ENCODE results near the gene USP17L29. TPM values are rescaled to one million over a fixed set of nuclear protein-coding genes. Genes with fewer than 3 reads are reported as not detected.
"Not testable (repeated sequence)": the region's sequence is repeated elsewhere in the genome, so short reads cannot be mapped to it uniquely, and the experiment has no call there.

Gene USP17L29
- total RNA-seq, 2 experiments from 2014 or later = not detected

DNA sequence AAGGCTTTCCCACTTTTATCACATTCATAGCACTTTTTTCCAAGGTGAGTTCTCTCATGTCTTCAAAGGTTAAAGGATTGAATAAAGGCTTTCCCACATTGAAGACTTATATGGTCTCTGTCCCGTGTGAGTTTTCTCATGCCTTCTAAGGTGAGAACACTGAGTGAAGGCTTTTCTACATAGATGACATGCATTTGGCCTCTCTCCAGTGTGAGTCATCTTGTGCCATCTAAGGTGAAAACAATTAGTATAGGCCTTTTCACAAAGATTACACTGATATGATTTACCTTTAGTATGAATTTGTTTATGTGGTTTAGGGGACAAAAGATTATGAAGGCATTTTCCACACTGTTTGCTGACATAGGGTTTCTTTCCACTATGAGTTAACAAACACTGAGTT is 30.7 kb downstream of the USP17L29 start:
- H3K4me3 Mint-ChIP-seq = no peak overlapping the region
- ATAC-seq (ENCODE audit: poor library complexity) (no peak), DNase-seq (no peak)
- ChIA-PET CTCF (no interaction called here), POLR2A (no interaction called here)
- Histone ChIP-seq H3K27ac (ENCODE audit: low read depth in 1 of 2, low read length in 2 of 2) (no peak overlapping the region), H3K4me1 (ENCODE audit: insufficient read depth, low read length) (peaks cover 4% of the 10 kb centered on the region), H3K4me3 (ENCODE audit: low read length) (no peak overlapping the region), H3K9me3 (ENCODE audit: control insufficient read depth in 1 of 2, insufficient read depth in 1 of 2, low read length in 2 of 2) (no peaks in the 10 kb centered on the region), H3K36me3 (ENCODE audit: insufficient read depth, low read length) (no peaks in the 10 kb centered on the region), H3K27me3 (ENCODE audit: control insufficient read depth in 1 of 2, insufficient read depth in 2 of 2, low read length in 2 of 2) (no peaks in the 10 kb centered on the region)
- peaks cover 4% of the 10 kb centered on the region for H3K27me3 Mint-ChIP-seq
- H3K4me1 Mint-ChIP-seq (ENCODE audit: low read depth) = peaks cover 4% of the 10 kb centered on the region
- TF ChIP-seq, protein P1, sequence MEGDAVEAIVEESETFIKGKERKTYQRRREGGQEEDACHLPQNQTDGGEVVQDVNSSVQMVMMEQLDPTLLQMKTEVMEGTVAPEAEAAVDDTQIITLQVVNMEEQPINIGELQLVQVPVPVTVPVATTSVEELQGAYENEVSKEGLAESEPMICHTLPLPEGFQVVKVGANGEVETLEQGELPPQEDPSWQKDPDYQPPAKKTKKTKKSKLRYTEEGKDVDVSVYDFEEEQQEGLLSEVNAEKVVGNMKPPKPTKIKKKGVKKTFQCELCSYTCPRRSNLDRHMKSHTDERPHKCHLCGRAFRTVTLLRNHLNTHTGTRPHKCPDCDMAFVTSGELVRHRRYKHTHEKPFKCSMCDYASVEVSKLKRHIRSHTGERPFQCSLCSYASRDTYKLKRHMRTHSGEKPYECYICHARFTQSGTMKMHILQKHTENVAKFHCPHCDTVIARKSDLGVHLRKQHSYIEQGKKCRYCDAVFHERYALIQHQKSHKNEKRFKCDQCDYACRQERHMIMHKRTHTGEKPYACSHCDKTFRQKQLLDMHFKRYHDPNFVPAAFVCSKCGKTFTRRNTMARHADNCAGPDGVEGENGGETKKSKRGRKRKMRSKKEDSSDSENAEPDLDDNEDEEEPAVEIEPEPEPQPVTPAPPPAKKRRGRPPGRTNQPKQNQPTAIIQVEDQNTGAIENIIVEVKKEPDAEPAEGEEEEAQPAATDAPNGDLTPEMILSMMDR (IDR thresholded peaks at IDR 0.05) = no peak
- no peaks in the 10 kb centered on the region for H3K36me3 Mint-ChIP-seq (ENCODE audit: low read depth)
- intact Hi-C loops (cut with DNase I, micrococcal nuclease) = no loop called here
- H3K9me3 Mint-ChIP-seq = no peaks in the 10 kb centered on the region
- H3K27ac Mint-ChIP-seq = no peak overlapping the region

DNA sequence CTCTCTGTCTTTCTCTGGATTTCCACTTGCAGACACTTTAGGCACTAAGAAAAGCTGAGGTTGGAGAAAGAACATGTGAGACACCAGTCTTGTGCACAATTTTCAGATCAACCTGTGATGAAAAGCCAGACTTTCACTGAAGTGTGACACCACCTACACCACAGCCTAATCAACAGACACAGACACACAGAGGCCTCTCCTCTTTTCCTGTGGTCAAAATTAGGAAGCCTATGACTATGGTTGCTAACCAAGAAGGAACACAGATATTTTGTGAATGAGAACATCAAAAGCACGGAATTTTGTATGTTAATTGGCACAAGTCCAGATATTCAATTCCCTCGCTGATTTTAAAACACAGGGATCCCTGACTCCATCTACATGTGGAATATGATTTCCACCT is 35.6 kb downstream of the USP17L29 start:
- H3K36me3 Mint-ChIP-seq (ENCODE audit: low read depth); H3K36me3 ChIP-seq (ENCODE audit: insufficient read depth, low read length); intact Hi-C loops (cut with DNase I, micrococcal nuclease); DNase-seq; H3K9me3 Mint-ChIP-seq; H3K4me1 ChIP-seq (ENCODE audit: insufficient read depth, low read length); ATAC-seq (ENCODE audit: poor library complexity); H3K27ac ChIP-seq (ENCODE audit: low read depth in 1 of 2, low read length in 2 of 2); H3K27me3 ChIP-seq (ENCODE audit: control insufficient read depth in 1 of 2, insufficient read depth in 2 of 2, low read length in 2 of 2); CTCF ChIA-PET; H3K9me3 ChIP-seq (ENCODE audit: control insufficient read depth in 1 of 2, insufficient read depth in 1 of 2, low read length in 2 of 2); H3K4me1 Mint-ChIP-seq (ENCODE audit: low read depth); POLR2A ChIA-PET; H3K4me3 Mint-ChIP-seq; H3K4me3 ChIP-seq (ENCODE audit: low read length); H3K27ac Mint-ChIP-seq: not testable (repeated sequence)
- peaks cover 24% of the 10 kb centered on the region for H3K27me3 Mint-ChIP-seq

Other genes starting within 250 kb of the USP17L29 start
- under 1 TPM in 1 of 2 experiments, not detected in 1; 0.08 TPM for gene FAM90A26, start 183.2 kb upstream of the USP17L29 start, total RNA-seq
- gene USP17L10, start 143.0 kb upstream of the USP17L29 start, total RNA-seq = not detected
- not detected for gene USP17L11, start 138.2 kb upstream of the USP17L29 start, total RNA-seq
- gene USP17L12, start 133.5 kb upstream of the USP17L29 start, total RNA-seq = not detected
- gene USP17L13, start 128.7 kb upstream of the USP17L29 start, total RNA-seq = not detected
- not detected for gene USP17L15, start 119.3 kb upstream of the USP17L29 start, total RNA-seq
- not detected for gene USP17L17, start 109.8 kb upstream of the USP17L29 start, total RNA-seq
- gene USP17L18, start 105.0 kb upstream of the USP17L29 start, total RNA-seq = not detected
- not detected for gene USP17L19, start 100.3 kb upstream of the USP17L29 start, total RNA-seq
- gene USP17L20, start 95.5 kb upstream of the USP17L29 start, total RNA-seq = not detected
- gene USP17L21, start 90.8 kb upstream of the USP17L29 start, total RNA-seq = not detected
- not detected for gene USP17L22, start 86.0 kb upstream of the USP17L29 start, total RNA-seq
- not detected for gene USP17L24, start 28.5 kb upstream of the USP17L29 start, total RNA-seq
- not detected for gene USP17L25, start 23.7 kb upstream of the USP17L29 start, total RNA-seq
- not detected for gene USP17L26, start 19.0 kb upstream of the USP17L29 start, total RNA-seq
- gene USP17L5, start 14.2 kb upstream of the USP17L29 start, total RNA-seq = not detected
- not detected for gene USP17L27, start 9.5 kb upstream of the USP17L29 start, total RNA-seq
- gene USP17L28, start 4.7 kb upstream of the USP17L29 start, total RNA-seq = not detected
- not detected for gene USP17L30, start 9.5 kb downstream of the USP17L29 start, total RNA-seq
- not detected for gene DEFB131A, start 90.8 kb downstream of the USP17L29 start, total RNA-seq

All from CD4-positive, alpha-beta T cell (primary cell).